NCI-H524 (cell line): Measurements from ENCODE around the gene ZBTB7C.

Source experiments
- DNase-seq, 2 experiments: peaks; one replicate each; lab custom pipeline; 2025; lab: John Stamatoyannopoulos, UW

The ZBTB7C gene

DNA sequence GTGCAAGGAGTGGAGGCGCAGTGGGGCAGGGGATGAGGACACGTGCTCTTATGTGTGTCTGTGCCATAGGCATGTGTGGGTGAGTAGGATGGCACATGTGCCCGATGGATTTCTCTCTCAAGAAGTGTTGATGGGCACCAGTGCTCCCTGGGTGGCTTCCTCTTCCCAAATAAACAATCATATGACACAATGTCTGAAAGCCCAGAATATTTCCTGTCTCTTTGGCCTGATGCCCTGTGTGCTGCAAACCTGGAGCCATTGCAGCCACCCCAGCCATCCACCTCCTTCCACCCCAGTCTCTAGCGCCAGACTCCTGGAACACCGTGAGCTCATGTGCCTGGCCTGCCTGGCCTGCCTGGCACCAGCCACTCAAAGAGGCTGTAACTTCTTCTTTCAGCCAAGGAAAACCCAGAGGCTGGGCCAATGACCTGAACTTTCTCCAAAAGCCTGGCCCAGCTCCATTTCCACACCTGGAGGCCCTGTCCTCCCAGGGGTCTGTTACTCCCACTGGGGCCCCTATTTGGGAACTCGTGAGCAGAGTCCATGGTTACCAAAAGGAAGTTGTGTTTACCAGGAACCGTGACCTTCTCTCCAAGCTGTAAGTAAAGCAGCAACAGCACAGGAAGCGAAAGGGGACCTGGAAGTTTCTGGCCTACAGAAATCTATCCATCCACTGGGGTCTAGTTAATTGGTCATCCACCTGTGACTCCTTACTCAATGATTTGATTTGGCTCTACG lies 9.5 kb upstream of the ZBTB7C start:
- no peak for DNase-seq

DNA sequence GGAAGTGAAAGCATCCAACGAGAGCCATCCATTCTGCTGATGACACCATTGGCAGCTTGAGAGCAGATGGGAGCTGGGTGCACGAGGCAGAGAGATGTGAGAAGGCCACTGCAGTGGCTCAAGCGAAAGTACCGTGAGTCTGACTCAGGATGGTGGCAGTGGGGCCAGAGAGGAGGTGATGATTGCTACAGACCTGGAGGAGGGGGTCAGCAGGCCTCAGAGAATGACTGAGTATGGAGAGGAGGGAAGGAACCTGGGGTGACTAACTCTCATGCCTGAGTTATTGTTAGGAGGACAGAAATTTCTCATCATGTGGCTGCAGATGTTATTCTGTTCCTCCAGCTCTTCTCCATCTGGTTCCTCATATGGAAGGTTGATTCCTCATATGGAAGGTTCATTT lies 8.8 kb upstream of the ZBTB7C start:
- DNase-seq: no peak

DNA sequence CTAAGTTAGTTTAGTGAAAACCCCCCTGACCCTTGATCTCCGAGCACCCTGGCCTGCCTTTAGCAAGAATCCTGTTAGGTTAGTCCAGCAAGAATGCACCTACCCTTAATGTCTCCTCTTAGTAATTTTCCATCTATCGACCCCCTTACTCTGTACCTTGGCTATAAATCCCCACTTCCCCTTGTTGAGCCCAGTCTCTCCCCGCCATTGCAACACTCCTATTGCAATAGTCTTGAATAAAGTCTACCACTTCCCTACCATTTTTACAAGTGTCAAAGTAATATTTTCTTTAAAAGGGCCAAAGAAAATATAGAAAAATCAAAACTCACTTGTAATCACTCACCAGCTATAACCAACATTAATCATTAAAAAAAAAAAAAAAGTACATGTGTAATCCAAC lies 4.2 kb upstream of the ZBTB7C start:
- DNase-seq: no peak

DNA sequence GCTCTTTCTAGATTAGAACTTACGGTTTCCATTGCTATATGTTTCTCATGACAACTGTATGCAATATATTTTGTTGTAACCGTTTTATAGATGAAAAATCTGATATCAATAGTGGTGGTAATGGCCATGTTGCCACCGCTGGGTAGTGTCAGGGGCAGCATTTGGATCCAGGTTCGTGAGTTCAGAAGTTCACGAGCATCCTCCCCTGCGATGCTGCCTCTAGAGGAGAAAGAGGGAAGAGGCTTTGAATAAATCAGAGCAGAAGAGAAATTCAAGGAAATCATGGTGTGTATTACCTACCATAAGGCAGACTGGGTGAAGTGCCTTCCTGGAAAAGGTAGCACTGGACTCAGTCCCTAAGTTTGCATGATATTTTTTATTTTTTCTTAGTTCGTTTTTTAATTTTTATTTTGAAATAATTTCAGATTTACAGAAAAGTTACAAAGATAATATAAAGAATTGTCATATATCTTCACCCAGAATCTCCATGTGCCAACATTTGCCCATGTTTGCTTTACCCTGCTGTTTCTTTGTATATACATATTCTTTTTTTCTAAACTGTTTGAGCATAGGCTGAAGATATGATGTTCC lies 3.3 kb upstream of the ZBTB7C start:
- DNase-seq: peak; percentile 63 to 65

DNA sequence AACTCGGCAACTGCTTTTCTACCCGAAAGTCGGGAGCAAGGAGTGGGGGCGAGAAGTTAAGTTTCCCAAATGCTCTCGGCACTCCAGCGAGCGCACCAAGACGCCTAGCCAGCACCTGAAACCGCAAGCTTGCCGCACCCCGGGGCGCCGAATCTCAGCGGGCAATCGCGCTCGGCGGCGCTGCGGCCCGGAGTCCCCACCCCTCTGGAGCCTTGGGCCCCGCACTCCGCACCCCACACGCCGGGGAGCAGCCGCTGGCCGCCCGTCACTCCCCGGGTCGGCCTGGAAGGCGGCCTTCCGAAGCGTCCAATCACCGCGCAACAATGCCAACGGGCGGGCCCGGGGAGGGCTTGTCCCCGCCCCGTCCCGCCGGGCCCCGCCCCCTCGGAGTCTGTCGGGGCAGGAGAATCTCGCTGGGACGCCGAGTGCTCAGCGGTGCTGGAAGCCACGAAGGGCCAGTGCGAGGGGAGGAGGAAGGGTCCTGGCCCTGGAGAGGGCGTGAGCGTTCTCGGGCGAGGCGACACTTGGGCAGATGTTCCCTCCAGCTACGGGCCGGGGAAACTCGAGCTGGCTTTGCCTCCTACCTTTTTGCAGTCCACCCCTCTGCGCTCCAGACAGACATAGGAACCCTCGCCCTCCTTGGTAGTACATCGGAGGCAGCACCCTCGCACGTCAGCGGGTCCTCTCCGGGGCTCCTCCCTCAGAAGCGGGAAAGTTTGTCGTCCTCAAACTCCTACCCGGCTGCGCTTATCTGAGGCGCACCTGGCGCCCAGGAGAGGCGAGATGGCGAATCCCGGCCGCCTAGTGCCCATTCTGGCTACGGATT lies 1.1 kb upstream of the ZBTB7C start:
- peak; percentile 73 to 86 for DNase-seq

DNA sequence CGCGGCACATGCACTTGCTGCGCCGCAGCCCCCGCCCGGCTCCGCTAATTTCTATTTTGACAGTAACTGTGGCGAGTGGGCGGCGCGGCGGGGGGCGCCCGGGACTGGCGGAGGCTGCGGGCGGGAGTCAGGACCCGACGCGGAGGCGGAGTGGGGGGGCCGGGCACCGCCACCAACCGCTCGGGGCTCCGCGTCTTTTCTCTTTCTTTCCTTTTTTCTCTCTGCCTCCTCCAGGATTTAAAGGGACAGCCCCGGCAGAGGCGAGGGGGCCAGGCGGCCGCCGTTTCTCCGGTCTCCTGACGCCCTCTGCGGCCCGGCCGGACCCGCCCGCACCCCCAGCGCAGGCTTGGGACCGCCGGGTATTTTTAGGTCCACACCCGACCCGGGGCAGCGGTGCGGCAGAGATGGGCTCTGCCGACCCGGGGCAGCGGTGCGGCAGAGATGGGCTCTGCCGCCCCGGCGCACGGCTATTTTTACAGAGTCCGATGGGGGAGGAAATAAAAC lies 460 bp upstream of the ZBTB7C start:
- DNase-seq: peak in 1 of 2 experiments; percentile 42

DNA sequence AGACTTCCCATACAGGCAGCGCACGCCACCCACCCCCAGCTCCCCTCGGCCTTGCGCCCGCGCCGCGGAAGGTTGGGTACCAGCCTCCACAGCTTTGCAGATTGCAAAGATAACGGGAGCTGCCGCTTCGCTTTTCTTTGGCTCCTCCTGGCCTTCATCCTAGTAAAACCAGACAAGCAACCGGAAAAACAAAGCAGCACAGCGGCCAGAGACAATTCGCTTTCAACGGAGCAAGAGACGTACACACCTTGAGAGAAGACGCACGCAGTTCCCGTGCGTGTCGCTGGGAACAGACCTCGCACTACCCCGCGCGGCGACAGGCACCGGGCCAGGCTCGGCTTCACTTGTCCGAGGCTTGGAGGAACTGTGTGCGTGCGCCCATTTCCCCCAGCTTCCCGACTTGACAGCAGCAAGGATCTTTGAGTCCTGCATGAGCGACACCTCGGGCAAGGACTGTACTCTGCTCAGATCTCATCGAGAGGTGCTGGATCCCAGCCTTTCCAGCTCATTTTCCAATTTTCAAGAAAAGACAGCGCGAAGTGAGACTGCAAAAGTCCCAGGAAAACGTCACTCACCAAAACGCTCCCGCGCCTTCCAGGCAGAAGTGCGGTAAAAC lies 964 bp downstream of the ZBTB7C start:
- no peak for DNase-seq

DNA sequence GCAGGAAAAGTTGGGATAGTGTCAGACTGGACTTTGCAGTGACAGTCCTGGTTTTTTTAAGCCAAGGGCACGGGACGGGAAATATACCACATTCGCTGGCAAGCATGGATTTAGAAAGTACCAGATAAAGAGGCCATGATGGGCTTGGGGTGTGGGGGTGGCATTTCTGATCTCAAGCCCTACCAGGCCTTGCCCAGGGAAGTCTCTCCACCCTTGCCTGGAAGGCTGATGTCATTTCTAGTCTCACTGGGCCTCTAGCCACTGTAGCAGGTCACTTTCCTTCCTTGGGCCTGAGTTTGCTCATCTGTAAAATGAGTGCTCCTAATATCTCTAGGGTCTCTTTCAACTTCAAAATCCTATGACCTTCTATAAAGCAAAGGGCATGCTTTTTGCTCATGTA lies 1.8 kb downstream of the ZBTB7C start:
- no peak for DNase-seq

DNA sequence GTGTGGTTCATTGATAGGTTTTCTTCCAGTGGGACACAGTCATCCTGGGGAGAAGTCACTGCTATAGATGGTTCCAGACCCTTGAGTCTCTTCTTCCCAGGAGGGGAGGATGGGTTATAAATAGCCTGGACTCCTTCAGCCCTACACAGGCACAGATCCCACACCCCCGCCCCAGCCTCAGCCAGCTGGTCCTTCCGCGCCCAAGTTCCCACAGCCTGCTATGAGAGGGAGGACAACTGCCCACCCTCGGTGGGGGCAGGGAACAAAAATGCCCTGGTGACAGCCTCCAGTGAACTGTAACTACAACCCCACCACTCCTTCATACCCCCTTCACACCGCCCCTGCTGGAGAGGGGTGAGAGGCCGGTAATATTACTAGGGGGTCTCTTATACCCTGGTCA lies 3.2 kb downstream of the ZBTB7C start:
- DNase-seq: peak in 1 of 2 experiments; percentile 3

DNA sequence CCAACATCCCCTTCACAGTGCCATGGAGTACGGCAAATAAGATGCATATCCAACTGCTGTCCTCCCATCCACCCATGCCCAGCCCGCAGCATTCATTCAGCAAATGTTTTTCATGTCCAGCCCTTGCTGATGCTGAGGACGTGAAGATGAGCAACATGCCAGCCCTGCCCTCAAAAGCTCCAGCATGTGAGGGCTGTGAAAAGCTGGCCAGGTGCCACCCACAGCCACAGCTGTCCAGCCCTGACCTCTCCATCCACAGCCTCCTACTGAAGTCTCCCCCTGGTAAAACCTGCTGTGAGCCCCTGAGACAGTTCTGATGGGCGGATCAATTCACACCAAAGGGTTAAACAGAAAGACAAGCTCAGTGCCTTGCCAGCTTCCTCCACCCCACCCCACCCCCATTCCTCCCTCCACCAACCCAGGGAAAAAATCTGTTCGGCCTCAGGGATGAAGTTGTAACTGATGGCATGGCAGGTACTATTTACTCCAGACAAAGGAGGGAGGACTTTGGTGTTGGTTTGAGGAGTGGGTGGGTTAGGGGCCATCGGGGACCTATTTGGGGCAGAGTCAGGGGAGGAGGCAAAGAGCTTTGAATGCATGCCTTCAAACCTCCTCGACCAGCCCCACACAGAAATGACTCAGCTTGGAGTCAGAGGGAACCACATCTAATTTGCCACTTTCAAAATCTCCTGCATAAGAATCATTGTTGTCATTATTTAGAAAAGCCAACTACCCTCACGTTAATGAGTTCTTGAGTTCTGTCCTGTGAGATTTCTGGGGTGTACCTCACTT lies 4.3 kb downstream of the ZBTB7C start:
- DNase-seq: no peak

DNA sequence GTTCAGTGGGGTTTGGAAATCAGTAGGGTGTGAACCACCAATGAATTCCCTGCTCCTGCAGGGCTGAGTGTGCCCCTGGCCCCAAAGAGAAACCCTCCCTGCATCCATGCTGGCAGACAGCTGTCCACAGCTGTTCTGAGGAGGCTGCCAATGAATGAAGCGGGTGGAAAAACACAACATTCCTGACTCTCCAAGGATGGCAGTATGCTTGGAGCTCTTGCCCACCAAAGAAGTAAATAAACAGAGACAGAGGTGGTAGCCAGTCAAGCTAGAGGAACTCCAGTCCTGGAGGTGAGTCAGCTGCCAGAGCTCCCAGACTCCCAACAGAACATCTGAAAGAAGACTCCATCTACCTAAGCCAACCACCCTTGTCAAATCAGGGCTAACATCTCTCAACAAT lies 6.2 kb downstream of the ZBTB7C start:
- DNase-seq: no peak

DNA sequence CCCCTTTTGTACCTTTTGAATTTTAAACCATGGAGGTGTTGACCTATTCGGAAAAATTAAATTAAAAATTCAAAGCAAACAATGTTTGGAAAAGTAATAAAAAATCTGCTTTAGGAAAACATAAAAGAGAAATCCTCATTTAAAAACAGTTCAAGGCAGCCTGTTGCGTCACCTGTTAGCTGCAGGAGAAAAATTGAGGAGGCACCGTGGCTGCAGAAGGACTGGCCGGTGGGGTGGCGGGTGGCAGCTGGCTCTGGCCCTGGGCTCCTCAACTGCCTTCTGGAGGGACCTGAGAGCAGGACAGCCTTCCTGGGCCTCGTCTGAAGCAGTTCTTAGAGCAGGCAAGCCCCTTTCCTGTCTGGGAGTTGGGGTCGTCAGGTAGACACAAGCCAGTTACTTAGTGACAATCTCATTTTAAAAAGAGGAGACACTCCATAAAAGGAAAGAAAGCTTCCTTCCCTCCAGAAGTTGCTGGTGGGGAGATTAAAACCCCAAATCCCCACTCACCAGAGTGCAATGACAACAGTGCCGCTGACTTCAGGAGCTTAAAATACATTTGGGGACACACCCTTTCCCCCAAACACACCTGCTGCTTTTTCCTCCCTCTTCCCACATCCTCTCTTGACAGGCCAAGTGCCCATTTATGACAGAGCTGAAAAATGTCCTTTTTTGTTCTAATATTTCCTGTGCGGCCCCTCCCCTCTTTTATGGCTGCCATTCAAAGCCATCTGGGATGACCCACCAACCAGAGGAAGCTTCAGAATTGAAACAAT lies 9.7 kb downstream of the ZBTB7C start:
- no peak for DNase-seq

DNA sequence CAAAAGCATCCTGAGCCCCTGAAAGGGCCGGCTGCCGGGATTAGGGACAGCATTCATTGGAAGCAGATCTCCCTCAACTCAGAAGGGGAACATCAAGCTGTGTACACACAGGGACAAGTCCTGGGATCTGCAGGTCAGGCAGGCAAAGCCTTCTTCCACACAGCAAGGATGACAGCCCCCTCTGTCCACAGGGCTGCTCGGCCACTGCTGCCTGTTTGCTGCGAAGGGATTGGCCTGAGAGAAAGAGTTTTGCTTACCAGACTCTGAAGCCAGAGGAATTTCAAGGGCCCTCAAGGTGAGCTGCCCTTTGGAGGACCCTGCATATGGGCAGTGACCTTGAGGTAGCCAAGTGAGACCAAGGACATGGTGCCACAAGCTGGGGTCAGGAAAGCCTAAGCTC lies 11.1 kb downstream of the ZBTB7C start:
- no peak for DNase-seq

DNA sequence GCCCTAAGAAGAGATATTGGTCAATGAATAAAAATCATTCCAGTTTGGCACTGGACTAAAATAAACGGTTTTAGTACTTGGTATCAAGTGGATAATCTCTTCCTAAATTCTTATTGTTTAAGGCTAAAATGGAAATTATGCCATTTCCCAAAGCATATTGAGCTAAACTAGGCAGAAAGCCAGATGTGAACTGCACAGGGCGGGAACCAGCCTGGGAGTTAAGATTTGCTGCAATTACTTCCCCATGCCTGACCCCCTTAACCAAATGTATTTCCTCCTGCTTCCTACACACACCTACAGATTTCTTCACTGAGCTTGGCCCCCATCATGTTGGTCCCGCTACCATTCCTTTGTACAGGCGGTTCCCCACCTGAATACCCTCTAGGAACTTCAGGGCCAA lies 12.2 kb downstream of the ZBTB7C start:
- no peak for DNase-seq

DNA sequence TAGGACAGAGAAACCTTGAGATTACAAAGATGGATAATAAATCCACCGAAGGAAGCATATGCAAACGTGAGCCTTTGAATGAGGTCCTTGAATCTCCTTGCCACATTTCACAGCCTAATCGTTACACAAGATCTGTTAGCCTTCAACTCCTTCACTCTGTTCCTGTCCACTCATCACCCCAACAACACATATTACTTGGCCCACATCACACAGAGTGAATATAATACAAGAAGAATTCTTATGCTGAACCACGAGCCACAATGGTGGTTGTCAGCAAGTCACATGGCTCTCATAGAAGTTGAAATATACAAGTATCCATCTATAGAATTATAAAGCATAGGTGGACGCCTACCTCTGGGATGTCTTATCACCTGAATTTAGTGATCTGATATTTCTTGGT lies 12.6 kb downstream of the ZBTB7C start:
- DNase-seq: no peak

DNA sequence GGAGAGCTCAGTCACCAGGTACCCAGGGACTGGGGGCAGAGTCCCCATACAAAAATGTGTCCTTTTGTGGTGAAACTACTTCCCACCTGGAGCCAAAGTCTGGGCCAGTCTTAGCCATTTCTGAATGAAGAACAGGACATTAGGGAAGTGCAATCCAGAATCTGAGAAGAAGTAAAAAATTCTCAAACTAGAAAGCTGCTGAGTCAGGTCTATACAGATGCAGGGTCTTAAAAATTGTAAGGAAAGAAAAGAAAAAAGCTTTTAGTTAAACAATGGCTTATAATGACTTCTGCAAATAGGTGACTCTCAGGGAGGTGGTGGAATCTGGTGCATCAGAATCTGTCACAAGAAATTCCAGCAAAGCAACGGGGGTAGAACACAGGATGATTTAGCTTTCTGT lies 13.5 kb downstream of the ZBTB7C start:
- DNase-seq: no peak

DNA sequence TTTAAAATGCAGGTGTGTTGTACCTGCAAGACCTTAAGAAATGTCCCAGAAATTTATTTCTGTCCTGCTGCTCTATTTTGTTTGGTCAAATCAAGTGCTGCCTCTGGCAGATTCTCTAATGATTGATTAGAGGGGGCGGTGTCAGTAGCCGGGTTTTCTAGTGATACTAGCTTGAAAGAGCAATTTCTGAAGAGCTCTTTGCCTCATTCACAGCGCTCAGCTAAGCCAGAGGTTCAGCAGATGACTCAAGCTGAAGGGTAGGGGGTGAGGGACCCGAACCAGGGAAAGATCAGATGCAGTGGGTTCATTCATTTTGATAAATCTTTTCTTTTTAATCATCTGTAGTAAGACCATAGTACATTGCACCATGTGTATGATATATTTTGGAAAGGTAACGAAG lies 15.0 kb downstream of the ZBTB7C start:
- no peak for DNase-seq

DNA sequence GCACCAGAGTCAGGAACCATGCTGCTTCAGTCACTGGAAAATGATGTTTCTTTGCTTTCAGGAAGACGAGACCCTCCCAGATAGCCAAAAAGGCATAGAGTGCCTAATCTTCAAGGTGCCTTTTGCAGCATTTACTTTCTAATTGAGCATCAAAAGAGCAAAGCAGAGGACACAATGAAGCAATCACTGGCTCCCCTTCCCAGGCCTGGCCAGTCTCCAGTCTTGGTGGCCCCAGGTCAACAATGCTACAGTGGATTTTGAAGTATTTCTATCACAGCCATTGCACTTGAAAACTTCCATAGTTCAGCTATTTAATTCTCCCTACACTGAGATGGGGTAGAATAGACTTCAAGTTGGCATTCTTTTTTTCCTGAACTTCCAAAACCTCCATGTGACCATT lies 15.4 kb downstream of the ZBTB7C start:
- no peak for DNase-seq

DNA sequence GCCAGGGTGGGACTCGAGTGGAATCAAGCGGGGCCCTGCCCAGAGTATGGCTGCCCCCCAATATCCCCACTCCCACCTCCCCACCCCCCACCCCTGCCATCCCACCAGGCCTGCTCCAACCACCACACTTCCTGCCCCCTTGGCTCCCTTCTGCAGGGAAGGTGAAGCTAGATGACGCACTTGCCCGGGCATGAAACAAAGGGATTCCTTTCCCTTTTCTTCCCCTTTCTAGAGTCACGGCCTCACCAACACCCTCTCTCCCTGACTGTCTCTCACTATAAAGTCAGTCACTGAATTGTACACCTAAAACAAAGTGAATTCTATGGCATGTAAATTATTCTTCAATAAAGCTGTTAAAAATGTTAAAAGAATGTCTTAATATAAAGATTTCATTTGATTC lies 16.0 kb downstream of the ZBTB7C start:
- DNase-seq: no peak

DNA sequence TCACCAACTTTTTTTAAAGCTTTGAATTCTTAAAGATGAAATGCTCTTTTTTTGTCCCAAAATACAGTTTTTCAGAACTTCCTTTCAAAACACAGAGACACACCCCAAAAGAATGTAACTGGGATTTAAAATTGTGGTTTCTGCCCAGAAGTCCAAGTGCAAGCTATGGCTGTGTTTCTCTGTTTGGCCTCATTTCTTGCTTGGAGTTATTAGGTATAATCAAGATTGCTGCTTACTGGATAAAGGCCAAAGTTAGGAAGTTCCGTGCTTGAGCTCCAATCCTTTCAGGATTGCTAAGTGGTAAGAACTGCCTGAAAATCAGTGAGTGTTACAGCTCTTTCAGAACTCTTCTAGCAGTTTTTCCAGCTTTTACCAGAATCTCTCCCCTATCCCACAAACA lies 16.9 kb downstream of the ZBTB7C start:
- DNase-seq: no peak

DNA sequence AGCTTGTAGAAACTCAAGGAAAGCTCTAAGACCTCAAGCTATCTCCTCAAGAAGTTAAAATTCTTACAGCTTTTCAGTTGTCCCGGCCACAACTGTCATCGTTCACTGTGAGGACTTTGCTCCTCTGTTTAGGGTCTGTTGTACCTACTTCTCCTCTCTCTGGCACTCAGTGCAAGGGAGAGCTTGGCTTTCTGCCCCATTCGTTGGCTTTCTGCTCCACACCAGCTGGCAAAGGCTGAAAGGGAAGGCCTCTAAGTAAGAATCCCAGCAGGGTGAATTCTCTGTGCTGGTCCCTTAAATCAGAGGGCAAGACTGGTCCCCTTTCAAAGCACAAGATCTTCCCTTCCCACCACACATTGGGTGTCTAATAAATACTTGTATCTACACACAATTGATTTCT lies 17.3 kb downstream of the ZBTB7C start:
- DNase-seq: no peak
